GM08714 (cell line): ENCODE data around the gene DOCK1.

Experiments
- H3K4me3 ChIP-seq: fragments of 200-500 bp; sonication (Bioruptor generic); 2 replicates; pipeline ENCODE4 v1.5.1; 2014; ENCODE audit warnings: mild to moderate bottlenecking, low read length, inconsistent platforms
- ZNF274 ChIP-seq: IDR thresholded peaks from 2 replicates; pipeline ENCODE4 v1.6.1; 2012; ENCODE audit warnings: mild to moderate bottlenecking, low read depth, low read length

DOCK1 gene

DNA sequence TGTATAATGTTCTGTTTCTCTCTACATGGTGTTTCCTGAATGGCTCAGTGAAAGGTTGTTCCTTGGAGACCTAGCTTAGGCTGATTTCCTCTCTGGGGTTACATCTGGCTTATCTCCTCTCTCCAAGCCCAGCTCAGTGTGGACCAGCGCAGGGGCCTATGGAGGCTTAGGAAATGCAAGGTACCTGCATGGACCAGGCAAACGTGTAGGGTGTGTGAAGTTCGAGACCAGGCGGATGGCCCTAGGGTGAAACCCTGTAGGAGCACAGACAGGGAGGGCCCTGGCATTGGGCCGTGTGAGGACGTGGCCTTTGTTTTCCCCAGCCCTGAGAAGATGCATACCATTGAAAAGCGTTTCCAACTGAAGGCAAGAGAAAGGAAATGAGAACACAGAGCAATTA is 59.0 kb downstream of the DOCK1 start:
- no peak for TF ChIP-seq ZNF274
- H3K4me3 ChIP-seq: no peak overlapping the region

DNA sequence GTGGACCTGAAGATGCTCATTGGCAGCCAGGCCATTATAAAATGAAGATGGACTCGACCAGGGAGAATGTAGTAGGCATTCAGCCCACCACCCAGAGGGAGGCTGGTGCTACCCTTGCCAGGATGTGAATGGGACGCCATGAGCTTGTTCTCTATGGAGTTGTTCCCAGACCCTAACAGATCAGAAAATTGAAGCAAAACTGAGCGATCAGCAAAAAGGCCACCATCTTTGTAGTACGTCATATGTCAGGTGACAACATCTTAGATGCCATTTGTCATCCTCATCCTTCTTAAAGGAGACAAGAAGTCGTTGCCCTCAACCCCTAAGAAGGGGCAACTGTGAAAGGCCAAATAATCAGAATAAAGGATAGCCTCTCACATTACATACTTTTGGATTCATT is 61.7 kb downstream of the DOCK1 start:
- no peak overlapping the region for H3K4me3 ChIP-seq
- no peak for TF ChIP-seq ZNF274

DNA sequence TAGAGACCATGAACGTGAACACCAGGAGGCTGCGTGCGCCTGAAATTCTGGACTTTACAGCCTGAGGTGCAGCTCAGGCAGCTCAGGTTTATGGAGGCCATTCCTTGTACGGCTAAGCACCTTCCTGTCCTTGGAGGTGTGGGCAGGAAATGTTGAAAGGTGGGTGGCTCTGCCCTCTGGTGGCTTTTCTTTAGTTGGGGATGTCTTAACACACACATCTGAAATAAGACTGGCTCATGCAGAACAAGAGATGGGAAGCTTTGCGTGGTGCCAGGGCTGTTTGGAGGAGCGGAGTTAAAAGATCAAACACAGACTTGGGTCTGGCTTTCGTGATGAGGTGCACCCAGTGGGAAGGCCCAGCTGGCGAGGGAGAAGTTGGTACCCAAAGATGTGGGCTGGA is 64.1 kb downstream of the DOCK1 start:
- H3K4me3 ChIP-seq: no peak overlapping the region
- TF ChIP-seq ZNF274: no peak

DNA sequence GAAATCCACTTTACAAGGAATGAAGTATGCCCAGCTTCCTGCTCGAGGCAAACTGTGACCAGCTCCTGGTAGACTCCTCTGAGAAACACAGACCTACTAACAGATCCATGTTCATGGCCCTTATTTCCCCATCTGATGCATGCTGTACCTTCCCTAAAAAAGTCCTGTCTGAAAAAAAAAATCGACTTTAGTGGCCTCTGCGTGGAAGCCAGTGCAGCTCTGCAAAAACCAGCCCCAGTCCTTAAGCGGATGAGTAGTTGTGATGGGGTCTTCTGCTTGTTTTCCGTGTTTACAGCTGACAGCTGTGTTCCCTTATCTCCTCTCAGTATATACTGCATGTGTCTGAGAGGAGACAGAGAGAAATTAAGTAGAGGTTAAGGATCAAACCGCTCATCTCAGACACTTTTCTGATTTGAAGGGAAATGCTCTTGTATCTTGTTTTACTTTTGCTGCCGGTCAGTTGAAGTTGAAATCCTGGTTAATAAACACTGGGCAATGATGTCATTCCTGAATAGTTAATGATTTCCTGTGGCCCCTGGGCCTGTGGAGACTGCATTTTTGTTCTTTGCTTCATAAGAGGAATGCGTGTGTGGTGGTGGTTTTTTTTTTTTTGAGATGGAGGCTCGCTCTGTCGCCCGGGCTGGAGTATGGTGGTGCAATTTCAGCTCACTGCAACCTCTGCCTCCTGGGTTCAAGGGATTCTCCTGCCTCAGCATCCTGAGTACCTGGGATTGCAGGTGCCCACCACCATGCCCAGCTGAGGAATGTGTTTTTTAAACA is 67.6 kb downstream of the DOCK1 start:
- no peak overlapping the region for H3K4me3 ChIP-seq
- no peak for TF ChIP-seq ZNF274

DNA sequence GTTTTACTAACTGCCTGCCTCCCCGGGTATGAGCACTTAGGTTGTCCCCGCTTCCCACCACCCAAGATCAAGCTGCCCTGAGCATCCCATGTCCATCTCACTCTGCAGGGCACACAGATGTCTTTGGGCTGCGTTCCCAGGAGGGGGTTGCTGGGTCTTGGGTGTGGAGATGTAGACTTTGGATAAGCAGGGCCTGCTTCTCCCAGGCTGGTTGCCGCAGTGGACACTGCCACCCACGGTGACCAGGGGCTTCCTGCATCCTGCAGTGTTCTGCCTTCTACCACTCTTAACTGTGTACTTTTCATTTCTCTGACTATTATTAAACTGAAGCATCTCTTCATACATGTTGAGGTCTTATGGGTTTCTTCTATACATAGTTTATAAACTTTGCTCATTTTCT is 70.0 kb downstream of the DOCK1 start:
- no peak for TF ChIP-seq ZNF274

DNA sequence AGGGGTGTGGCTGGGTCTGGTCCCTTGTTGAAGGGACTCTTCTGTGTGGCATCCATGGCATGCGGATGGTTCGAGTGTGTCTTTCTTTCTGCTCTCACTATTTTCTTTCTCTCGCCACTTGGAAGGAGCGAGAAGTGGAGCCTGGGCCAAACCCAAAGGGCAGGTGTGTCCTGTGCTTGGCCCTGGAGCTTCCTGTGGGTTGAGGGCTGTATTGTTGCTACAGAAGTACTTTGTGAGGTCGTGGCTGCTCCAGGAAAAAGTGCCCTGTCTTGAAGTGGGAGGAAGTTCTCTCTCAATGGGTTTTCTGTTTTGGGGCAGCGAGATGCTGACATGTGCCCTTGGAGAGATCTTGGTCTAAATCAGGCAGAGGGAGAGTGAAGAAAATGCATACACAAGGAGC is 72.0 kb downstream of the DOCK1 start:
- no peak overlapping the region for H3K4me3 ChIP-seq
- no peak for TF ChIP-seq ZNF274

More for the DNA sequence above, 70.0 kb downstream of the DOCK1 start:
- no peak overlapping the region for H3K4me3 ChIP-seq

DNA sequence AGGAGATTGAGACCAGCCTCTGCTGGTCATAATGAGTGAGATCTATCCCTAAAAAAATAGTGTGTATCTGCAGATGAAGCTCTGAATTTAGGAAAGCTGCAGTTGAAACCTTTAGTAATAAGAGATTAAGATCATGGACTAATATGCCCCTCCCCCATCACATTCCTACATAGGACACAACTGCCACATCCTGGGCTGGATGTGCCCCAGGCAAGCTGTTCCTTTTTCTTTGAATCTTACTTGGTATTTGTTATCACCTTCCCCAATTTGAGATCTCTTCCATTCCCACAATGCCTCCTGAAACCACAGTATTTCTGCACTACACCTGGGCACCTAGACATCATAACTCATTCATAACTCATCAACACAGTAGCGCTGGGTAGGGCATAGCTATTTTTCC is 74.1 kb downstream of the DOCK1 start:
- no peak for TF ChIP-seq ZNF274

DNA sequence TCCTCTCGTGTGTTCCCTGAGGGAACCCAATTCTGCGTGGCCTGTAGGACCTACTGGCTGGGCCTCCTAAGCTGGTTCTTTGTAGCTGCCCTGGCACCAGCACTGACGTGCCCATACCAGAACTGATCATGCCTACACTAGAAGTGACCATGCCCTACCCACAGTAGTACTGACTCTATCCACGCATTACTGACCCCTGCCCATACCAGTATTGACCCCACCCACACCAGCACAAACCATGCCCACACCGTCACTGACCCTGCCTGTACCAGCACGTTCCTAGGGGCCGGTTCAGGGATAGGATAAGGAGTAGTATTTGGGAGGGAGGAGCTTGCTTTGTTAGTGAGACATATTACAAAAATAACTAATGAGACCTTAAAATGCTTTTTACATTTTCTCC is 88.0 kb downstream of the DOCK1 start:
- H3K4me3 ChIP-seq: no peak overlapping the region
- no peak for TF ChIP-seq ZNF274

More for the DNA sequence above, 74.1 kb downstream of the DOCK1 start:
- H3K4me3 ChIP-seq: no peak overlapping the region

DNA sequence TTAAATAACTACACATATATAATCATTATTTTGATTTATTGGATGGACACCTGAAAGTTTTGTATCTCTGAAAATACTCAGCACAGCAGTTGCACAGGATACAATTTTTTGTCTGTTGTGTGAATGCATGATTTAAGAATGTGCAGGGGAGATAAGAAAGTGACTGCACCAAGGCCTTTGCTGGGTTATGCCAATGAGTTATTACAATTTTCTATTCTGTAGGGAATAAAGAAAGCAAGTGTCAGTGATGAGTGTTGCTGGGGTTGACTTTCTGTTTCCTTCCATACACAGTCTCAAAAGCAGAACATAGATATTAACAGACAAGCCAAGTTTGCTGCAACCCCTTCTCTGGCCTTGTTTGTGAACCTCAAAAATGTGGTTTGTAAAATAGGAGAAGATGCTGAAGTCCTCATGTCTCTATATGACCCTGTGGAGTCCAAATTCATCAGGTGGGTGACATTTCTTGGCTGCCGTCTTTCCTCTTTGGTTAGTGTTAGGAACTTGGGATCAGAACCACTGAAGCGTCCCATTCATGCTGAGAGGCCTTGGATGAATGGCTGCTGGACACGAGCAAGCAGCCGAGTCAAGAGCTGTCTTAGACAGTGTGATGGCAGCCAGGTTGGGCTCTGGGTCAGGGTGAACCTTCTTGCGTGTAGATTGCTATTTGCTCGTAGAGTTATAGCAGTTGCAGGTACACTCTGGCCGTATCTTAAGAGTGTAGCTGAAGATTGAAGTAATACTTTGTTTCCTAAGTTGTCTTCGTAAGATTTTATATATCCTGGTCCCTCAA is 92.8 kb downstream of the DOCK1 start:
- no peak for TF ChIP-seq ZNF274
- H3K4me3 ChIP-seq: no peak overlapping the region

DNA sequence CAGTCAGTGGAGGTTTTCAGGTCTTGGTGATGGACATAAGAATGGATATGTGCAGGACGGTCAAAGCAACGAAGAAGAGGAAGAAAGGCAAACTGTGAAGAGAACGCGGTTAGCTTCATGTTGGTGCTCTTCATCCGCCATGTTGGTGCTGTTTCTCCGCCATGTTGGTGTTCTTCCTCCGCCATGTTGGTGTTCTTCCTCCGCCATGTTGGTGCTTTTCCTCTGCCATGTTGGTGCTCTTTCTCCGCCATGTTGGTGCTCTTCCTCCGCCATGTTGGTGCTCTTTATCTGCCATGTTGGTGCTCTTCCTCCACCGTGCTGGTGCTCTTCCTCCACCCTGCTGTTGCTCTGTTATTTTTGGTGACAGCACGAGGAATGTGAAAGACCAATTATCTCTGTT is 95.4 kb downstream of the DOCK1 start:
- no peak for TF ChIP-seq ZNF274

DNA sequence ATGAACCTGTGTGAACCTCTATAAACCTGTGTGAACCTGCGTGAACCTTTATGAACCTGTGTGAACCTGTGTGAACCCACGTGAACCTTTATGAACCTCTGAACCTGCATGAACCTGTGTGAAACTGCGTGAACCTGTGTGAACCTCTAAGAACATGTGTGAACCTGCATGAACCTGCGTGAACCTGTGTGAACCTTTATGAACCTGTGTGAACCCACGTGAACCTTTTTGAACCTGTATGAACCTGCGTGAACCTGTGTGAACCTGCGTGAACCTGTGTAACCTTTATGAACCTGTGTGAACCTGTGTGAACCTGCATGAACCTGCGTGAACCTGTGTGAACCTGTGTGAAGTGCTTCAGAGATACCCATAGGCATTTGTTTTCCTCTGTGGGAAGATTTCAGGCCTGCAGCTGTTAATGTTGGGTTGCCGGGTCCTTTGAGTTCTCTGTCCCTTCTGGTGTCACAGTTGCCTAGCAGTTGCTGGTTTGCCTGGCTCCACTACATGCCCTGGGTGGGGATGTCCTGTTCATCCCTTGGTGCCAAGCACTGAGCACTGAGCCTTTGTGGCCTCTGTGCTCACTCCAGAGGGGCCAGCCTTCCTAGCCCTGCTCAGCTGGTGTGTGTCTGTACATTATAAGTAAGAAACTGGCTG is 97.9 kb downstream of the DOCK1 start:
- TF ChIP-seq ZNF274: no peak

More for the DNA sequence above, 95.4 kb downstream of the DOCK1 start:
- no peak overlapping the region for H3K4me3 ChIP-seq

DNA sequence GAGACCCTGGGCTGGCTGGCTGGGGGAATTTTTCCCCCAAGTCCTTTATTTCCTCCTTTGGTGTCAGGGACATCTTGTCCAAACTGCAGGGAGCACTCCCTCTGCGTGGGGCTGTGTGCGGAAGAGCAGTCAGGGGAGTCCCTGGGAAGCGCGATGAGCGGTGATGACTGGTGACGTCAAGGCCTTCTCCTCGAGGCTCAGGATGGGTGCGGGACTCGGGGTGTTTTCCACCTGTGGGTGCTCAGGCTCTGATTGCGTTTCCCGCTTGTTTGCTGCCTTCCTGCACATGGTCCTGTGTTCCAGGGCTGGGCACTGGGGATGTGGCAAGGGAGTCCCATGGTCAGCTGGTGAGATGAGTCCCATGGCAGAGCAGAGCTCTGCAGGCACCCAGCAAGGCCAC is 101.2 kb downstream of the DOCK1 start:
- no peak for TF ChIP-seq ZNF274

More for the DNA sequence above, 97.9 kb downstream of the DOCK1 start:
- no peak overlapping the region for H3K4me3 ChIP-seq

DNA sequence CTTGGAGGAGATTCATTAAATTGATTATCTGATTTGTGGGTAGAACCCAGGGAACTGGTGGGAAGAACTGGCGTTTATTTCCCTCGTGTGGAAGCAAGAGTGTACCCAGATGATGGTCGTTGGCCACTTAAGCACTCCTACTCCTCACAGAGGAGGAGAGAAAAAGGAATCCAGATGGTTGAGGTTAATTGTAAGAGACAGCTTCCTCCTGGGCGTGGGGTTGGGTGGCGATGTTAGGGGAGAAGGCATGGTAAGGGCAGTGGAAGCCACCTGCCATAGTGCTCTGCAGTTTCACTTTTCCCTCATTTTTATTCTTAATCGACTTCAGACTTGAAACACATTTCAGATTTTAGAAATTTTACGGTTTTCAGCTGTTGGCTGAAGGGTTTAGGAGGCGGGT is 104.1 kb downstream of the DOCK1 start:
- TF ChIP-seq ZNF274: no peak
- H3K4me3 ChIP-seq: no peak overlapping the region

More for the DNA sequence above, 101.2 kb downstream of the DOCK1 start:
- H3K4me3 ChIP-seq: no peak overlapping the region

DNA sequence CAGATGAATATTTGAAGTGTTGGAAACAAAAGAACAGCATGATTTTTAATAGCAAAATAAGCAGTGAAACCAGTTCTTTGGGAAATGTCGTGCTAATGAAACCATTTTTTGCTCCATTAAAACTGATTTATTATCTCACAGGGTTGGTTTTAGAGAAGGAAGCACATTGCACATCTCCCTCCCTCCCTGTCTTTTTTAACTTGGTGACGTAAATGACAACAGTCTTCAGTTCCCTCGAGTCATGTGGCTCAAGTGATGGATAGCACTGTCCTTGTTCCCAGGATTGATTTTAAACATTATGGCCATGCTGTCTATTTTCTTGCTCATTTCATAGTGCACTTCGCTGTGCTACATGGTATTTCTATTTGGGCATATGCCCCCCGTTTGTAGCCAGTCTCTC is 105.9 kb downstream of the DOCK1 start:
- TF ChIP-seq ZNF274: no peak
- H3K4me3 ChIP-seq: no peak overlapping the region
